KMS-11 (cell line): ENCODE data around the gene GALNT9.

Experiments used
- H2AFZ ChIP-seq: fragments of 200-600 bp; sonication (generic); 2 replicates; pipeline ENCODE4 v1.6.1; 2016; ENCODE audit warnings: antibody characterized with exemption, mixed run types, low read depth
- H3K27ac ChIP-seq: fragments of 200-600 bp; sonication (generic); 2 replicates; pipeline ENCODE4 v1.6.1; 2016; ENCODE audit warnings: mild to moderate bottlenecking, mixed run types
- H3K27me3 ChIP-seq: fragments of 200-600 bp; sonication (generic); 2 replicates; pipeline ENCODE4 v1.6.1; 2017; ENCODE audit warnings: mild to moderate bottlenecking, low read depth, mixed run types, moderate library complexity; ENCODE audit not compliant: insufficient read depth
- H3K36me3 ChIP-seq: fragments of 200-600 bp; sonication (generic); 2 replicates; pipeline ENCODE4 v1.6.1; 2017; ENCODE audit warnings: mild to moderate bottlenecking, mixed run types; ENCODE audit not compliant: insufficient read depth
- H3K4me1 ChIP-seq: fragments of 200-600 bp; sonication (generic); 2 replicates; pipeline ENCODE4 v1.6.1; 2016; ENCODE audit warnings: mild to moderate bottlenecking, low read depth, mixed run types; ENCODE audit not compliant: poor library complexity, severe bottlenecking
- H3K4me2 ChIP-seq: fragments of 200-600 bp; sonication (generic); 2 replicates; pipeline ENCODE4 v1.7.0; 2016; ENCODE audit warnings: mild to moderate bottlenecking, mixed run types
- H3K4me3 ChIP-seq: fragments of 200-600 bp; sonication (generic); IDR thresholded peaks from 2 replicates; pipeline ENCODE4 v1.6.1; 2017; ENCODE audit warnings: low read depth, low read length, mixed read lengths; ENCODE audit not compliant: insufficient read depth
- H3K79me2 ChIP-seq: fragments of 200-600 bp; sonication (generic); 2 replicates; pipeline ENCODE4 v1.6.1; 2016; ENCODE audit warnings: low read depth, mixed run types; ENCODE audit not compliant: insufficient read depth
- H3K9ac ChIP-seq: fragments of 200-600 bp; sonication (generic); 2 replicates; pipeline ENCODE4 v1.6.1; 2016; ENCODE audit warnings: mild to moderate bottlenecking, mixed run types
- H4K20me1 ChIP-seq: fragments of 200-600 bp; sonication (generic); 2 replicates; pipeline ENCODE4 v1.6.1; 2016; ENCODE audit warnings: mild to moderate bottlenecking, mixed run types; ENCODE audit not compliant: insufficient read depth
- CTCF ChIP-seq: fragments of 200-600 bp; sonication (generic); conservative IDR thresholded peaks from 2 replicates; pipeline ENCODE4 v1.6.1; 2017; ENCODE audit warnings: low read depth, mild to moderate bottlenecking, antibody characterized with exemption, low read length, moderate library complexity, mixed read lengths

GALNT9 gene

GRCh38 chr12:132159555-132160003 is 169.8 kb downstream of the GALNT9 start:
- H3K36me3 ChIP-seq, result no peaks in the 10 kb centered on the region
- H4K20me1 ChIP-seq, result no peaks in the 10 kb centered on the region
- H3K27ac ChIP-seq, result no peak overlapping the region
- no peak overlapping the region for H3K4me2 ChIP-seq
- no peak overlapping the region for H3K4me3 ChIP-seq
- no peaks in the 10 kb centered on the region for H3K79me2 ChIP-seq
- no peaks in the 10 kb centered on the region for H3K27me3 ChIP-seq
- no peak overlapping the region for H3K9ac ChIP-seq
- no peak overlapping the region for H2AFZ ChIP-seq
- TF ChIP-seq CTCF, result no peak
- H3K4me1 ChIP-seq, result peaks cover 7% of the 10 kb centered on the region

- no peak overlapping the region for H3K4me2 ChIP-seq
- peaks cover 7% of the 10 kb centered on the region for H3K4me1 ChIP-seq
- no peaks in the 10 kb centered on the region for H3K36me3 ChIP-seq
- no peaks in the 10 kb centered on the region for H4K20me1 ChIP-seq
- no peak overlapping the region for H3K4me3 ChIP-seq
- H2AFZ ChIP-seq, result no peak overlapping the region
- no peaks in the 10 kb centered on the region for H3K27me3 ChIP-seq
- TF ChIP-seq CTCF, result no peak
- no peak overlapping the region for H3K9ac ChIP-seq
- no peaks in the 10 kb centered on the region for H3K79me2 ChIP-seq
- H3K27ac ChIP-seq, result no peak overlapping the region
Observed at GRCh38 chr12:132158677-132159554, 170.5 kb downstream of the GALNT9 start.

GRCh38 chr12:132157733-132158409 is 171.5 kb downstream of the GALNT9 start:
- TF ChIP-seq CTCF, result no peak
- H3K36me3 ChIP-seq, result no peaks in the 10 kb centered on the region
- H3K4me3 ChIP-seq, result no peak overlapping the region
- no peaks in the 10 kb centered on the region for H4K20me1 ChIP-seq
- H3K4me1 ChIP-seq, result peaks cover 6% of the 10 kb centered on the region
- no peak overlapping the region for H2AFZ ChIP-seq
- H3K27me3 ChIP-seq, result no peaks in the 10 kb centered on the region
- H3K9ac ChIP-seq, result no peak overlapping the region
- H3K79me2 ChIP-seq, result no peaks in the 10 kb centered on the region
- H3K27ac ChIP-seq, result no peak overlapping the region
- no peak overlapping the region for H3K4me2 ChIP-seq

- Histone ChIP-seq H3K27ac (no peak overlapping the region), H3K27me3 (no peaks in the 10 kb centered on the region), H2AFZ (no peak overlapping the region), H3K4me3 (no peak overlapping the region), H3K4me2 (no peak overlapping the region), H4K20me1 (no peaks in the 10 kb centered on the region), H3K36me3 (no peaks in the 10 kb centered on the region), H3K4me1 (no peaks in the 10 kb centered on the region), H3K79me2 (no peaks in the 10 kb centered on the region), H3K9ac (no peak overlapping the region)
- TF ChIP-seq CTCF, result no peak
Observed at GRCh38 chr12:132156573-132157325, 172.6 kb downstream of the GALNT9 start.
